Stimulated activated CD8-positive, alpha-beta memory T cell treated with anti-CD3 and anti-CD28 coated beads, Interleukin-2, amount 100 ng/mL, for 48 hours (primary cell): ENCODE data around the gene CST1.
"Not testable (repeated sequence)": the region's sequence is repeated elsewhere in the genome, so short reads cannot be mapped to it uniquely, and the experiment has no call there.

Experiments used
- DNase-seq, 2 donors: peaks; one replicate each; pipeline ENCODE4 v3.0.0-alpha.2; 2020; ENCODE audit warnings: low read depth in 2 of 2

The CST1 gene

DNA sequence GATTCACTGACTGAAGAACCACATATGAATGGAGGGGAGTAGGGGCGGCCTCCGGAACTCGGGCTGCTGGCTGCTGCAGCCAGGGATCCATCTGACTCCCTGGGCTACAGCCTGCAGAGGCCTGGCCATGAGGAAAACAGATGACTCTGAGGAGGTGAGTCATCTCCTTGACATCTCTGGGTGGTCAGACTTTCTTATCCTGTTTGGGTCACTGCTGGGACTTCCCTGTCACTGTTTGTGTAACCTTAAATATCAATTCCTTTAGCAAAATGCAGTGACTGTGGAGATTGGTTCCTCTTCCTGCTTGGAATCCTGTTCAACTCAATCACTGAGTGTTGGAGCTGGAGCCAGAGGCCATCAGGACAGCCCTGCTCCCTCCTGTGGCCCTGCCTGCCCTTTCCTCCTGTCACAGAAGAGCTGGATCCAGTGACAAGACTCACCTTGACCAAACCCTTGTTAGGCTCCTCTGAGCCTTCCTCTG, 4.4 kb upstream of the CST1 start:
- not testable (repeated sequence) for DNase-seq

GRCh38 chr20:23754731-23755130, 4.0 kb upstream of the CST1 start:
- DNase-seq = no peak

- DNase-seq = no peak
Observed at GRCh38 chr20:23753589-23753988, 2.9 kb upstream of the CST1 start.

GRCh38 chr20:23753194-23753548, 2.4 kb upstream of the CST1 start:
- DNase-seq = no peak

DNA sequence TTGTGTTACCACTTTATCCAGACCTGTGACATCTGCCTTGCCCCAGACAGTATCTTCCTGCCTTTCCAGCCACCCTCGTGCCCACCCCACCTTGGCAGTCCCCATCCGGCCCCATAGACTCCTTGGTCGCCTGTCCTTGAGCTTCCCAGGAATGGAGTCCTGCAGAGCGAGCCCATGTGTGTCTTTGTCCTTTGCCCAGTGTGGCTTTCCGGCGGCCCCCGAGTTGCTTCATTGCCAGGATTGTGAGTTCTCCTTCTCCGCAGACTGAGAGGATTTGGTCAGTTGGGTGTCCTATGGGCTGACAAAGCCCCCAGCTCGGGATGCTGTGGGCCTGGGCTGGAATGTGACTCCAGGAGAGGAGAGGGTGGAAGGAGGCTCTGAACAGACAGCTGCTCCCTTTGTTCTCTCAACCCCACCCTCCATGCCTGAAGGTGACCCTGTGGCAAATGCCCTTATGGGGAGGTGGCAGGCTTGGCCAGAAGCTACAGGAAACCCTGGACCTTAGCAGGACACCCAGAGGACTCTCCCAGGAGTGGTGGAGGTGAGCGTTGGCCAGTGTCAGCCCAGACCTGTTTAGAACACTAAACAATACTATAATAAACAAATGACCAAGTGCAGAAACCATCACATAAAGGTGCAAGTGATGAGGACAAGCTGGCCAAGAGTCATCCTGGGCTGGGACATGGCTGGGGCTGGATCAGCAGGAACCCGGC, 1.9 kb upstream of the CST1 start:
- no peak for DNase-seq

DNA sequence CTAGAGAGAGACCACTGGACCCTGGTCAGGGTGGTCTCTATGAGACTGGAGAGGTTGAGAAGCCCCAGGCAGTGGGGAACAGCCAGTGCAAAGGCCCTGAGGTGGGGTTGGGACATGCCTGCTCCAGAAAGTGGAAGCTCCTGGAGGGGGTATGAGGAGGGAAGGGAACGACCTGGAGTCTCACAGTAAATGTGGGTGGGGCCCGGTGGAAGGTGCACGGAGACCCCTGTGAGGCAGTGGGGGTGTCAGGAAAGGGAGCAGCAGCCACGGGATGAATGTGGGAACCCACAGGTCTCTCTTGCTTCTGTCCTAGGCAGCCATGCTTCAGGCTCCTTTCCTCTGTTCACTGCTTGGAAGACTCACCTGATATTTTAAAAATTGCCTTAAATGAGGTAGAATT, 1.3 kb upstream of the CST1 start:
- DNase-seq = no peak

DNA sequence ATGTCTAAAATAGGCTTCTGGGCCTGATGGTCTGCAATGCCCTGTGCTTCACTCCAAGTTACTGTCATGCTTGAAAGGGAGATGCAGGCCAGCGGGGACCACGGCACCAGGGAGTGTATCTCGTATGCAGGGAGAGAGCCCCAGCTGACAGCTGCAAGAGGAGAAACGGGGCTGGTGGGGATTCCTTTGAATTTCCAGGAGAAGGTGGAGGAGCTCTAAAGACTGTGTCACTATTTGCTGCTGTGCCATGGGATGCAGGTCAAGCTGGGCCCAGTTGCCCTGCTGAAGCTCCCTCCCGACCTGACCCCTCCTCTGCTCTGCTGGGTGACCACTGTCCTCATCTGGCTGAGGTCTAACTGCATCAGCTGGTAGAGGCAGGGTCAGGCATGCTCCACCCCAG, 989 bp downstream of the CST1 start:
- no peak for DNase-seq

DNA sequence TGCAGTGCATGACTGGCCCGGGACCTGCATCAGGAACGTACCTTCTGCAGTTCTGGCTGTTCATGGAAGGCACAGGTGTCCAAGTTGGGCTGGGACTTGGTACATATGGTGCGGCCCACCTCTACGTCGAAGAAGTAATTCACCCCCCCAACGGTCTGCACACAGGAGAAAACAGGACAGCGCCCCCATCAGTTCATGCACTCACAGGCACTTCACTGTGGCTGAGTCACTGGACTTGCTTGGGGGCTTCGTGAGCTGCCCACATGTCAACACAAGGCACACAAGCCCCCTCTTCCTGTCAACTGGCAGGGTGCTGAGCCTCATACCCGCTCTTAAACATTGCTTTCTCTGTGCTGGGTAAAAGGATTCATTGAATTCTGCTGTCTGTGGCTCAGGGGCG, 1.8 kb downstream of the CST1 start:
- DNase-seq = not testable (repeated sequence)

- DNase-seq = not testable (repeated sequence)
Observed at GRCh38 chr20:23747551-23747950, 3.2 kb downstream of the CST1 start.

DNA sequence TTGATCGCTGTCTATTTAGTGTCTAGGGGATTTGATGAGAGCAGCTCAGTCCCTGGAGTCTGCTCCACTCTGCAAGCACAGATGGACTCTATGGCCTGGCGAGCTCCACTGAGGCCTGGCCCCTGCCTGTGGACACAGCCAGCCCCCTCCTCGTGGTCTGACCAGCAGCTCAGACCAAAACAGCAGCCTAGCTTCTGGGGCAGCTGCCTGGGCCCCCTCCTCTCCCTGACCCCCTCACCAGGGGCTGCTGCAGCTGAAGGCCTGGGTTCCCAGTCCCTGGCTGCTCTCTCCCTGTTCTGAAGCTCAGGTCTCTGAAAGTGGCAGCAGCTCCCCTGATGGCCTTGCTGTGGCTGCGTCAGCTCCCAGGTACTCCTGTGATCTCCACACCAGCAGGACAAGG, 3.6 kb downstream of the CST1 start:
- DNase-seq = not testable (repeated sequence)

GRCh38 chr20:23746321-23746720, 4.4 kb downstream of the CST1 start:
- no peak for DNase-seq

DNA sequence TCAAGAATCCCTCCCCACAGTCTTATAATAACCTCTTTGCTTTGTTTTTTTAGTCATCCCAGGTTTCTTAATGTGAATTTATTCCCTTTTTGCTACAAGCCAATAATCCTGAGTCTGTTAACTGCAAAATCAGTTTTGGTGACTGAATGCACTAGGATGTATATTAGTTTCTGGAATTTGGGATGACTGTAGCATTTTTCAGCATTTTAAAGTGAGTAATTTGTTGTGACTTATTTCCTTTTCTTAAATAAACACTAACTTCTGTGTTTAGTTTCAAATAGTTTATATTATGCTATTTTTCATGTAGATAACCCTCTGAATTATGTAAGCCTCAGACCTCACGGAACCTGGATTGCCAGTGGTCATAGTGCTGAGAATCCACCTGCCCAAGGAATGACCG, 5.5 kb downstream of the CST1 start:
- DNase-seq = no peak

DNA sequence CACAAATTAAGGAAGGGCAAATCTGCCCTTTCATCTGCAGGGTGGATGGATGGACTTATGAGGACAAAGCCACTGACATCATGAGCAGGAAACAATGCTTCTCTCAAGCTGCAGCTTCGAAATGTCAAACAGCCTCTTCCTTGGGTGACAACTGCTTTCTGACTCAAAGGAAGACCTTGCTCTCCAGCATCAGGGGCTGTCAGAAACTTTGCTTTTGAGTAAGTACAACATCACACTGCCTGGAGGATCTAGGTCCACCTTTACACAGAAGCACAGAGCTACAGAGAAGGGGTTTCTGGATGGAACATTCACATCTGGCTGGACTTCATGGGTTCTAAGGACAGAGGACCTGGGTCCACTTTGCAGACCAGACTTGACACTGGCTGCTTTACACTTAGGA, 5.9 kb downstream of the CST1 start:
- DNase-seq = no peak

- DNase-seq = not testable (repeated sequence)
Observed at GRCh38 chr20:23735391-23735790, 15.3 kb downstream of the CST1 start.

DNA sequence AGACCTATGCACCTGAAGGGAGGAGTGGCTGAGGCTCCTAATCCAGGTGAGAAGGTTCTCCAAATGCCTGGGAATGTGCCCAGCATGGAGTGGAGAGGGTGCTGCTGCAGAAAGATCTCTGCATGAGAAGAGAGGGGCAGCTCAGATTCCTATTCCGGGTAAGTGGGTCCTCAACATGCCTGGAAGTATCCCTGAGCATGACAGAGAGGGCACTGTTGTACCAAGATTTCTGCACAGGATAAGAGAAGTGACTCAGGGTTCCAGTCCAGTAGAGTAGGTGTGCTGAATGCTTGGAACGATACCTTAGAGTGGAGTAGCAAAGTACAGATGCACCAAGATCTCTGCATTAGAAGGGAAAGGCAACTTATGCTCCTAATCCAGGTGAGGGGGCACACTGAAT, 15.8 kb downstream of the CST1 start:
- DNase-seq = not testable (repeated sequence)

GRCh38 chr20:23734440-23734839, 16.3 kb downstream of the CST1 start:
- DNase-seq = not testable (repeated sequence)

DNA sequence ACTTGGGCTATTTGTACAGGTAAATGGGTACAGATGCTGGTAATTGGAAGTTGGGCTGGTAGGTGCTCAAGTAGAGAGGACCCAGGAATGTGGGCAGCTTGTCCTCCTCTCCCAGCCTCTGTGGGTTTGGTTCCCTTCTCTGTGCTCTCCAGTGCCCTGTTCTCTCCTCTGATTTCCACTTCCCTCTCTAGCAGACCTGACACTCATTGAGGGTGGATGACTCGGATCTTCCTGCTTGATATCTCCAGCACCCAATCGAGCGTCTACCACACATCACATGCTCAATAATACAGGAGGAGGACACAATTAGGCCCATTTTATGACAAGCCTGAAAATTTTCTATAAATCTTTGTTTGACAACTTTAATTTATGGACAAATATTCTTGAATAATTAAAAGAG, 23.7 kb downstream of the CST1 start:
- DNase-seq = no peak

DNA sequence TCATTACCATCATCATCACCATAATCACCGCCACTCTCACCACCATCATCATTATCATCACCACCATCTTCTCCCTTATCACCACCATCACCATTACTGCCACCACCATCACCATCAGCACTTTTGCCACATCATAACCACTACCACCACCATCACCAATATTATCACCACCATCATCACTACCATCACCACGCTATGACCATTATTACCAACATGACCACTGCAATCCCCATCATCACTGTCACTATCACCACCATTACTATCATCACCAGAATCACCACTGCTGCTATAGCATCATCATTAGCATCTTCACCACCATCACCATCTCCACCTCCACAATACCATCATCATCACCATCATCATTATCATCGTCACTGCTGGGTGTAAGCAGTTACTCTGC, 25.6 kb downstream of the CST1 start:
- no peak for DNase-seq

DNA sequence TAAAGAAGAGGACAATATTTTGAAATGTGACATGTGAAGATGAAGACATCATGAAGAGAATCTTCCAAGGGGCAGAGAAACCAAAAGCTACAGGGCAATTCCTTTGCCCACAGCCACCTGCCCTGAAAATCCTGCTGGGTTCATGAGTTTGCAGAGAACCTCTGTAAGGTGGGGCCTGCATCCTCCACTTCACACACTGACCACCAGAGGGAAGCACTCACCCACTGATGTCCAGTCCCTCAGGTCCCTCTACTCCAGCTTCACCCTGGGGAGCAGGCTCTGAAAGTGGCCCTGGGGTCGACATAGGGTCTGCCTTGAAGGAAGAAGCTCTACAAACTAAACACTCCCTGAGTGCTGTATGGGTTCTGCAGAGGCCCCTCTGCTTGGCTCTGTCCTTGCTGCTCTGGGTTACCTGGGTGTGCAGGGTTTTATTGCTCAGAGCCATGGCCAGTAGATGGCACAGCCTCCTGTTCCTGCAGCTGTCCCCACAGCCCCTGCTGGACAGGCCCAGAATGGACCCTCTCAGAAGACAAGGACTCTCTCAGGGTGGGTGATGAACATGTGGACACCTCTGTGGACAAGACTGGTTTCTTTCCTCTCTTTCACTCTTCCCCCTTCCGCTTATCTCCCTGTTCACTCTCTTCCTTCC, 27.0 kb downstream of the CST1 start:
- DNase-seq = peak; percentile 2 to 16

DNA sequence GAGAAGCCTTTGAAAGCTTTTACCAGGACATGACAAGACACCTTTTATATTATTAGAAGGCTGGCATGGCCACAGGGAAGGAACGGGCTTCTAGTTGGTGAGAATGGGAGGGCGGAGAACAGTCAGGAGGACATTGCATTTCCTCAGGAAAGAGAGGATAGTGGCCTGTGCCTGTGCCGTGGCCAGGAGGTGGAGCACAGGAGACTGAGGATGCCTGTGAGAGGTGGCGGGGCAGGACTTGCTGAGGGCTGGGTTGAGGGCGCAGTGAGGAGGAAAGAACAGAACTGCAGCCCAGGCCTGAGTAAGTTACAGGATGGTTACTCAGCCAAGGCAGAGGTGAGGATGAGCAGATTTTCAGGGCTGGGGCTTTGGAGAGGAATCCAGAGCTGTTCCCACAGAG, 27.9 kb downstream of the CST1 start:
- DNase-seq = not testable (repeated sequence)

DNA sequence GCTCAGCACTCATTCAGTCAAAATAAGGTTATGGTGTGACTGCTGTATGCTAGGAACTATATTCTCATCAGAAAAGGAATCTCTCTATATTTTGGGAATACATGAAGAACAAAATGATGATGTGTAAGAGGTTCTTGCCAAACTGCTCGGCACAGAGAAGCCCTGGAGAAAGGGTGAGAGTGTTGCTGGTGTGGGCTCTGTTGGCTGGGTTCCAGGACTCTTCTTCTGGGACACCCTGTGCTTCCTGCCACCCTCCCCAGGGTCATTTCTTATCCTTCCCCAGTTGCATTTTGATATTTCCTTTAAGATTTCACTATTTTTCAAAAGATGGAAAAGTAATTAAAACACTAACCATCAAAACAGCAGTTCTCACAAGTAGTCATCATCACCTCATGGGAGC, 28.8 kb downstream of the CST1 start:
- no peak for DNase-seq

DNA sequence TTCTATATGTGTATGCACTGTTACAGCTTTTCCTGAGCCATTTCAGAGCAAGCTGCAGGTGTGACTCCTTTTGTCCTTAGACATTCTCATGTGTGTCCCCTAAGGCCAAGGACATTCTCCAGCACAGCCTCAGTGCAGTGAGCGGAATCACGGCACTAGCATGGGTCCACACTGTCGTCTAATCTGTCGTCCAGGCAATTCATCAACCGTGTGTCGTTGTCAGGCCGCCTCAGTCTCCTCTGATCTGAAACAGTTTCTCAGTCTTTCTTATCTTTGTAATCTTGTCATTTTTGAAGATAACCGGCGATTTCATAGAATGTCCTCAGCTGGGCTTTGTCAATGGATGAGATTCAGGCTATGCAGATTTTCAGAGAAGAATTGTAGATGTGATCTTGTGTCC, 31.4 kb downstream of the CST1 start:
- not testable (repeated sequence) for DNase-seq

DNA sequence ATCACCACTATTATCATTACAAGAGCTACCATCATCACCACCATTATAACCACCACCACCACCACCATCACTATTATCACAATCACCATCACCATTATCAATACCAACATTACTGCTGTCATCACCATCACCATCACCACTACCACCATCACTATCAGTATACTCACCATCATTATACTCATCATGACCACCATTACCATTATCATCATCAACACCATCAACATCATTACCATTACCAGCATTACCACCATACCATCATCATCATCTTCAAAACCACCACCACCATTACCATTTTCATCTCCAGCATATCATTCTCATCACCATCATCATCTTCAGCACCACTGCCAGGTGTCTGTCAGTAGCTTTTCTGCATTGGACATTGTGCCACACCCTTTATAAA, 39.0 kb downstream of the CST1 start:
- not testable (repeated sequence) for DNase-seq

DNA sequence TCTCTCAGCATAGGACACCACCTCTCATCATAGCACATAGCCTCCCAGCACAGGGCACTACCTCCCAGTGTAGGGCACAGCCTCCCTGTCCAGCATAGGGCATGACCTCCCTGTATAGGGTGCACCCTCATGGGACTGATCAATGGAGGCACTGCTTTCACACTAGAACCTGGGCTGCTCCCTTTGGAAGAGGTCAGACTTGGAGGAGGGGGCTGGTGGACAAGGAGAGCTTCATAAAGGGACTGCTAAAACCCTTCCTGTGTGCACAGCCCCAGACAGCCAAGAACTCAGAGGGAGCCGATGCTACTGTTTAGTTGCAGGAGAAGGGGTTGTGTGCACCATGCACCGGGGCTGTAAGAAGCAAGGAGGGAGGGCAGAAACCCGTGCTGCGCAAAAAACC, 40.0 kb downstream of the CST1 start:
- no peak for DNase-seq
